NCI-H1048 (cell line): ENCODE data around the gene ABHD13.
"Not testable (repeated sequence)": the region's sequence is repeated elsewhere in the genome, so short reads cannot be mapped to it uniquely, and the experiment has no call there.

ENCODE experiments used
- DNase-seq: peaks from one replicate; lab custom pipeline; 2025; lab: John Stamatoyannopoulos, UW

Gene ABHD13

GRCh38 chr13:108223687-108224503 lies 5.7 kb downstream of the ABHD13 start:
- DNase-seq, result no peak

DNA sequence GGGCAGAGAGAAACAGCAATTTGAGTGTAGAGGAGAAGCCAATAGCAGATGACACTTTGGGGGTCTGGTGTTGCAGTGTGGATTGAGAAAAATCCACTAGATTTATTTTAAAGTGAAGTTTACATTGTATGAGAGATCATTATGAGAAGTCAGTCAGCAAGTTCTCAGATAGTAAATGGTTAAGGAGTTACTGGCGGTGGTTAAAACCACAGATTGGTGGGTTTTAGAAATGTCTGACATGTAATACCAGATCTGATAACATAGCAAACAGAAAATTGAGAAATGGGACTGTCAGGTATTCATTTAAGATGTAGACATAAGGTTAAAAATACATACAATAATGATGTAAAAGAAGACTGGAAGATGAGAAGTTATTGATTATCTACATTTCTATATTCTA lies 7.2 kb downstream of the ABHD13 start:
- DNase-seq, result no peak

DNA sequence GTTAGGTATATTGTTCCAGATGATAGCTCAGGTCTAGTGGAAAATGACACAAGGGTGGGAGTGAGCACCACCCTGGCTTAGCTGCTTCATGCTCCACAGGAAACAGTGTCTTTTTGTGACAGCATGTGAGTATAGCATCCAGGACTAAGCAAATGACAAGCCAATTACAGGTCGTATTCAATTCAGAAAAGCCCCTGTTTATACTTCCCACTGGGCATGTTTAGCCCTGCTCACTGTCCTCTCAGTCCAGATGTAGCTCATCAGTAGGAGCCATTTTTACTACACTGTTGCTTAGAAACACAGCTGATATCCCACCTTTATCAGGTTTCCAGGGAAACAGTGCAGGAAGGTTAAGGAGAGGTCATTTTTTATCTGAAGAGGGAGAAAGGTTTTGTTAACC lies 8.0 kb downstream of the ABHD13 start:
- DNase-seq, result no peak

GRCh38 chr13:108227651-108228272 lies 9.6 kb downstream of the ABHD13 start:
- no peak for DNase-seq

DNA sequence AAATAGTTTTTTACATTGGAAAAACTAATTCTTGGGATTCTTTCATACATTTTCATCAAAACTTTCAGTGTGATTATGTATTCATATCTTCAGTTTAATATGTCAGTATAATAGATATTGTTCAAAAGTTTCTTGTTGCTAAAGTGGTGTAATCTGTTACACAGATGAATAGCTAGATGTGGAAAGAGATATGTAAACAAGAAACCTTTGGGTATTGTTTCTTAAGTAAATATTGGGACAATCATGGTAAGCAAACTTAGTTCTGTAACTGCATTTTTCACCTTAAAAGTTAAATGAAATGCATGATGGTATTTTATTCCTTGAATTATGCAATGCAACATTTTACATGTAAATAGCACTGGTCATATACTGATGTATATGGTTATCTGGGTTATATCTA lies 12.2 kb downstream of the ABHD13 start:
- DNase-seq, result no peak

- no peak for DNase-seq
Measured at GRCh38 chr13:108249150-108249549, 31.0 kb downstream of the ABHD13 start.

DNA sequence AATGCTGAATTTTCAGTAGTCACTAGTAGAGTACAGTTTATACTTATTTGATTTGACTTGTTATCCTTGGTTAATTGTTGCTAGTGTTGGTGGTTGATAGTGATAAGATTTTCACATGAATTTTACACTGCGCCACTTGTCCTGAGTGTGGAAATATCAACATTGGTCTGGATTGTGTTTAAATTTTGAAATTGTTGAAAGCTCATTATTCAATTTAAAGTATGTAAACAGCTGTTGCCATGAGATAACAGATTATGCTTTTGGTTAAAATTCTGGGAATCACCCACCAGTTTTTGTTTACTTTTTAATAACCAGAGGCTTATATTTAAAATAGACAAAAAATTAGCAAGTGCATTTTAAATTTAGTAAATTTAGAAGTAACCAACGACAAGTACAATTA lies 39.1 kb downstream of the ABHD13 start:
- no peak for DNase-seq

GRCh38 chr13:108263621-108264355 lies 45.6 kb downstream of the ABHD13 start:
- no peak for DNase-seq

- DNase-seq, result no peak
Measured at GRCh38 chr13:108266321-108266990, 48.3 kb downstream of the ABHD13 start.

GRCh38 chr13:108267347-108267746 lies 49.2 kb downstream of the ABHD13 start:
- no peak for DNase-seq

GRCh38 chr13:108267855-108268254 lies 49.7 kb downstream of the ABHD13 start:
- not testable (repeated sequence) for DNase-seq

- DNase-seq, result no peak
Measured at GRCh38 chr13:108268466-108269112, 50.4 kb downstream of the ABHD13 start.

DNA sequence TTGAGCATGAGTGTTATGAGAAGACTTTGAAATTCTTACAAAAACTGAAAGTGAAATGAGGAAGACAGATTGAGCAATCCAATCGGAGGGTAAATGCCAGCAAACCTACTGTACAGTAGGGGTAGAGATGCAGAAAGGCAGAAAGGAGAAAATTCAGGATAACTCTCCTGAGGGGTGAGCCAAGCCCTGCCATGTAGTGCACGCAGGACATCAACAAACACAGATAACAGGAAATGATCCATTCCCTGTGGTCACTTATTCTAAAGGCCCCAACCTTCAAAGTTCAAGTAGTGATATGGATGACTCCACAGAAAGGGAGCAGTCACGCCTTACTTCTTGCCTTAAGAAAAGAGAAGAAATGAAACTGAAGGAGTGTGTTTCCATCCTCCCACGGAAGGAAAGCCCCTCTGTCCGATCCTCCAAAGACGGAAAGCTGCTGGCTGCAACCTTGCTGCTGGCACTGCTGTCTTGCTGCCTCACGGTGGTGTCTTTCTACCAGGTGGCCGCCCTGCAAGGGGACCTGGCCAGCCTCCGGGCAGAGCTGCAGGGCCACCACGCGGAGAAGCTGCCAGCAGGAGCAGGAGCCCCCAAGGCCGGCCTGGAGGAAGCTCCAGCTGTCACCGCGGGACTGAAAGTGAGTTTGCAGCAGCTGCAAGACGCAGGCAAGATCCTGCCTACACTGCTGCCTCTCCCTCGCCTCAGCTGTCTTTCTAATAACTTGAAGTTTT lies 51.6 kb downstream of the ABHD13 start, which contains the start of gene TNFSF13B:
Gene TNFSF13B (plus strand): TSS at position 118 of the 728 bp plus-strand sequence. CDS start 178 bp downstream, at position 296.
- no peak for DNase-seq

- no peak for DNase-seq
Measured at GRCh38 chr13:108270442-108270841, 52.2 kb downstream of the ABHD13 start.

DNA sequence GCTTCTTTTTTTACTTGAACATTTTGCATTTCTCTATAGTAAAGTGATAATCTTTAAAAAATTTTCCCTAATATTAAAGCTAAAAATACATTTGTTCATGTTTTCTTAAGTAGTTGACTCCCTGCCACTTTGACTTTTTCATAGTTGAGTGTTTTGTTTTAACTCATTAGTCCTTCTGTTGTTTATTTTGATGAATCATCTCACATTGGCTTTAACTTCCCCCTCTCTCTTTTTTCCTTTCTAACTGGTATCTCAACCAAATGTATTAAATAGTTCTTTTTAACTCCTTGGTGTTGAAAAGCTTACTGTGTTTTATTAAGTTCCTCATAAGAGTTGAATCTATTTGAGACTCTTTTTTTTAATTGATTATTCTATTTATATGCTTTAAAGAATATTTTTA lies 54.1 kb downstream of the ABHD13 start:
- DNase-seq, result no peak

DNA sequence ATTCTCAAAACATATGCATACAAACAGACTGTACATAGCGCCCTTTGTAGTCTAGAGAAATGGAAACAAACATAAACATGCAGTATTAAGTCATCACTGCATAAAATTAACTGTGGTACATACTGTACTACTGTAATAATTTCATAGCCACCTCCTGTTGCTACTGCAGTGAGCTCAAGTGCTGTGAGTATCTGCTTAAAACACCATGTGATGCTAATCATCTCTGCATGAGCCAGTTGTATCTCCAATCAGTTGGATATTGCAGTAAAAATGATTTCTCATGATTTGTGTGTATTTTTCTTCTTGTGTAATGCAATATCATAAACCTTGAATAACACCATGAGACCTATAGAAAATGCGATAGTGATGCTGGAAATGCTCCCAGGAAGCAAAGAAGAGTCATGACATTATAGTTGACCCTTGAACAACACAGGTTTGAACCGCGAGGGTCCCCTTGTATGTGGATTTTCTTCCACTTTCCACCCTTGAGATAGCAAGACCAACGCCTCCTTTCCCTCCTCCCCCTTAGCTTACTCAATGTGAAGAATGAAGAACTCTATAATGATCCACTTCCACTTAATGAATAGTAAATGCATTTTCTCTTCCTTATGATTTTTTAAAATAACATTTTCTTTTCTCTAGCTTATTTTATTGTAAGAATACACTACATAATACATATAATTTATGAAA lies 55.4 kb downstream of the ABHD13 start:
- DNase-seq, result no peak

- DNase-seq, result no peak
Measured at GRCh38 chr13:108274718-108275117, 56.5 kb downstream of the ABHD13 start.

DNA sequence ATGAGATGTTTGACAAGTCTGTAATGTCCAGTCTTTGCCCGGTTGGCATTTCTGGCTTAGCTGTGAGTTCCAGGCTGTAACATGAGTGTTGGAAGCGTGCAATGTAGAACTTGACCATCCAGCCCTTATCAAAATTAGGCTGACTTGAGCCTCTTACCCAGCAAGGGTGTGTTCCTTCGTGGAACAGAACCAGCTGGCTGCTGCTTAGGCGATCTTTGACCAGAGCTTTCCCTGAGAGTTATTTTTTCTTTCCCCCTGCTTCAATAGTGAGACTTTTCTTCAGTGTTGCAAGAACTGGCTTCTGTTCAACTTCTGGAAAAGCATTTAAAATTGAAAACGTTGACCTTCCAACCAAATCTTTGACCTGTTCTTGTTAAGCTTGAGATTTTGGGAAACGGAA lies 57.9 kb downstream of the ABHD13 start:
- no peak for DNase-seq

DNA sequence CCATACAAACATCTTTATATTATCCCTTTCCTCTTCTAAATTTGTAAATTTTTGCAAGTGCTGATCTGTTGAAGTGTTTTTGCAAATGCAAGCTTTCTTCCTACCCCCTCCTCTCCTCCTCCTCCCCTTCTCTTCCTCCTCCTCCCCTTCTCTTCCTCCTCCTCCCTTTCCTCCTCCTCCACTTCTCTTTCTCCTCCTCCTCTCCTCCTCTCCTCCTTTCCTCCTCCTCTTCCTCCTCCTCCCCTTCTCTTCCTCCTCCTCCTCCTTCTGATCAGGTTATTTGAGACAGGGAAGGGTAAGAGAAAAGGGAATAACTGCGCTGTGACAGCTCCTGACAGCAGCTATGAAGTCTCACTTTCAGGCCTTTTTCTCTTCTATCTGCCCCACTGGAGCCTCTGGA lies 60.3 kb downstream of the ABHD13 start:
- DNase-seq, result no peak

- DNase-seq, result no peak
Measured at GRCh38 chr13:108281901-108282300, 63.7 kb downstream of the ABHD13 start.
